Stimulated activated CD4-positive, alpha-beta T cell treated with anti-CD3 and anti-CD28 coated beads, Interleukin-4, amount 100 ng/mL, for 48 hours (primary cell): ENCODE results near the gene C14orf93.
A peak's percentile ranks its signal among the peaks of the same experiment; 100 is the strongest.

ENCODE experiments used
- DNase-seq, 2 donors: peaks; one replicate each; pipeline ENCODE4 v3.0.0-alpha.2; 2020; ENCODE audit warnings: low read depth in 2 of 2

The C14orf93 gene

DNA sequence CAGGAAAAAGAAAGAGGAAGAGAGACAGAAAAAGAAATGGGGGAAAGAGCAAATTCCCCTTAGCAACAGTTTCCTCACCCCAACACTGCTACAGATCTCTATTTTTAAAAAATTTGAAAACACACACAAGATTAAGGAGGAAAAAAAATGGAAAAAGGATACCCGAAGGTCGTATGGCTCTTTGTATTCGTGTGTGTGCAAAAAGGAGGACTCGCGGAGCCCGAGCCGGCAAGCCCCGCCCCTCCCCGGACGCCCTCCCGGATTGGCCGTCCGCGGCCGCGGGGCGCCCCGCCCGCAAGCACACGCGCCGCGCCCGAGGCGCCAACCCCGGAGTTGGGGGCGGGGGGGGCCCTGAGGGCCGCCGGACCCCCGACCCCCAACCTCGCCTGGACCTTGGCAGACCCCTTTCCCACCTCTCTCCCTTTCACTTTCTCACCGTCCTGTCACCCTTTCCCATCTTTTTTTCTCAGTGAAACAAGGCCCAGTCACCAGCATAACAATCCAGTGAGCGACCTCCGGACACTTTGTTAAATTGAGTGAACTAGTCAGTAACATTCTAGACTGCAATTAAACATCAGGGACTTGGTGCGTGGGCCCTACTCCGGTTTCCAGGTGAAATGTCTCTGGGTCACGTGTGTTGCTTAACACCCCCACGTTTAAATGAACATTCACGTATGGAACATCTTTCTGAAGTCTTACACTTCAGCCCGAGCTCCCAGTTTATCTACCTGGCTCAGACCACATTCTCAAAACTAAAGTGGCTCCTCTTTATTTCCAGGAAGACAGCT, at the start of gene C14orf93:
C14orf93 (minus strand) TSS at position 205 of the 788 bp plus-strand sequence. CDS start 11,120 bp downstream, outside the sequence.
- DNase-seq, result peak; percentile 80 to 86

DNA sequence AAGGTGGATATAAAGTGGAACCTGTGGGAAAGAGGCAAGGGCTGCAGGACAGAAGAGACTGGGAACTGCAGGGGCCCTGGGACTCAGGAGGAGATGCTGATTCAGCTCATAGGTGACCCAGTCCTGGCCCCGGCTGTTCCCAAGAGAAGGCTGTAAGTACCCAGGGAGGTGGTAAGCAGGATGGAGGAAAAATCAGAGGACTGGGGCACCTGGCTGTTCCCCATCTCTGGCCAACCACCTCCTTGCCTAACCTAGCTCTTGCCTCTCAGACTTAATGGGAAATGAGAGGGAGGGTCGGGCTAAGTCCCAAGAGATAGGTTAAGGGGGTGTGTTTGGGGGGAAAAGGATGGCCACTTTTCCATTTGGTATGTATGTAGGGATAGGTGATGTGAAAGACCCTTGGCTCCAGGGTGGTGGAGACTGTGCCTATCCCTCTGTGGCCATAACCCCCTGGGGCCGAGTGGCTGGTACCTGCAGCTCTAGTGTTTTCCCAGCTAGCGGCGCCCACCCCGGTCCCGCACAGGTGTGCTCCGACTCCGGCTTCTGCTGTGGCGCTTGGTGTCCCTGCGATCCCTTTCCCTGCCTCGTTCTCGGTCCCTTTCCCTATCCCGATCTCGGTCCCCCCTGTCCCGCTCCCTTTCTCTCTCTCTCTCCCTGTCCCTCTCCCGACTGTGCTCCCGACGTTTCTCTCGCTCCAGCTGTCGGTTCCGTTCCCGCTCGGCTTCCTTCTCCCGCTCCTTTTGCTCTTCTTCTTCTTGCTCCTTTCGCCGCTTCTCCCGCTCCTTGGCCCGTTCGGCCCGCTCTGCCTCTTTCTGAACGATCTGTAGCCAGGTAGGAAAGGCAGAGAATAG, 48.9 kb upstream of the C14orf93 start:
- DNase-seq, result no peak

DNA sequence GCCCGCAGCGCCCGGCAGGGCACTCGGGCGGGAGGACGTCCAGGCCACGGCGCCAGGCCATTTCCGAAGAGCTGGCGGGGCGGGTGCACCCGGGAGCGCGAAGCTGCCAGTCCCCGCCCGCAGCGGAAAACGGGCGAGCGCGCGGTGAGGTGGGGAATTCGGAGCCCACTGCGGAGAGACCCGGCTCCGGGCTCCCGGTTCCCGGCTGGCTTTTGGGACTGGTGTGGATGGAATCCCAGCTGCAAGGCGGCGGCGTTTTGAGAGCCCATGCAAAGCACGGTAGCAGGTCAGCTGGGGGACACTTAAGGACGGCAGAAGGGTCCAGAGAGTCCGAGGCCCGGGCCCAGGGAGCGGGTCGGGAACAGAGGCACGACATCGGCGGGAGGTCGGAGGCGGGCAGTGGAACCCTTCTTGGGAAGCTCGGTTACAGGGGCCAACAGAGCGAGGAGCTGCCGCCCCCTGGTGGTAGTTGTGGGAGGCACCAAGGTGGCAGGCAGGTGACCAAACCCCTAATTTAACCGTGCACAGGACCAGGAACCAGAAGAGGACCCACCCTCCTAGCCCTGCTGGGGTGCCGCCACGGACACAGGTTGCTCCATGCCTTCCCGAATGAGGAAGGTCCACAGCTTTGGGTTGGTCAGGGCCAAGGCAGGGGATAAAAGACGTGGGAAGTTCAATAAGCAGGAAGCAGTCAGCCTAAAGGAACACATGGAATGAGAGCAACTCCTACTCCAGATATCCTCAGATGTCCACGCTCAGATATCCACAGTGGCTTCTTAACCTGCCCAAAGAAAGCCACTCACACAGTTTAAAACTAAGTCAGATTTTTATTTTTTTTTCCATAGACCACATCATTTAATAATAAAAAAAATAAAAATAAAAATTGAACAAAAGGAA, 48.1 kb upstream of the C14orf93 start:
- peak; percentile 84 to 88 for DNase-seq

DNA sequence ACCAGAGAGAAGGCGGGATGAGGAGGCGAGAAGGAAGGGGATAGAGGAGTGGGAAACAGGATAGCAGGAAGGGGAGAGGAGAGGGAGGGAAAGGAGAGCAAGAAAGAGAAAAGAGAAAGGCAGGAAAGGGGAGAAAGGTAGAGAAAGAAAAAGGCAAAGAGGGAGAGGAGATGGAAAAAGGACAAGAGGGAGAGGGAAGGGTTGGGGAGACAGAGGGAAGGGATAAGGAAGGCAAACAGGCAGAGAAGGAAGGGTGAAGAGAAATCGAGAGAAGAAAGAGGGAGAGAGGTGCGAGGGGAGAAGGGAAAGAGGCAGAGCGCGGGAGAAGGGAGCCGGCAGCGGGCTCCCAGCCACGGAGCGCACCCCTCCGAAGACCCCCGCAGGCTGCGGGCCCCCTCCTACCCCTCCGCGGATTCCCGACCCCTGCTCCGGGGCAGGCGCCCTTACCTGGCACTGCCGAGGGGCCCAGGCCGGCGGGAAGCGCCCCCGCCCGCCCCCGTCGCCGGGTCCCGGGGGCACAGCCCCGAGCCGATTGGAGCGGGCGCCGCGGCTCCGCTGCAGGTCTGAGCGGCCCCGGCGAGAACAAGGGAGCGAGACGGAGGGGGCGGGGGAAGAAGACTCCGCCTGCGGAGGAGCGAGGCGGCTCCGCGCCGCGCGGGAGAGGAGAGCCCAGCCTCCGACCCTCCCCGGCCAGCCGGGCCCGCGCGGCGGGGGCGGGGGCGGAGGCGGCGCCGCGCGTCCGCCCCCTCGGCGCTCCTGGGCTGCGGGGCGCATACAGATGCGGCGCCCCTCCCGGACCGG, 47.2 kb upstream of the C14orf93 start, which contains the start of gene CDH24:
CDH24 (minus strand) TSS at position 565 of the 801 bp plus-strand sequence. CDS start 1,787 bp downstream, outside the sequence.
- DNase-seq, result peak; percentile 57 to 64

GRCh38 chr14:23056145-23056955, 46.4 kb upstream of the C14orf93 start:
- DNase-seq, result peak; percentile 42 to 59

GRCh38 chr14:23055621-23056144, 45.7 kb upstream of the C14orf93 start:
- no peak for DNase-seq

GRCh38 chr14:23055147-23055550, 45.2 kb upstream of the C14orf93 start:
- no peak for DNase-seq

- no peak for DNase-seq
Measured at GRCh38 chr14:23054000-23054811, 44.3 kb upstream of the C14orf93 start.

GRCh38 chr14:23053426-23053825, 43.5 kb upstream of the C14orf93 start:
- DNase-seq, result no peak

DNA sequence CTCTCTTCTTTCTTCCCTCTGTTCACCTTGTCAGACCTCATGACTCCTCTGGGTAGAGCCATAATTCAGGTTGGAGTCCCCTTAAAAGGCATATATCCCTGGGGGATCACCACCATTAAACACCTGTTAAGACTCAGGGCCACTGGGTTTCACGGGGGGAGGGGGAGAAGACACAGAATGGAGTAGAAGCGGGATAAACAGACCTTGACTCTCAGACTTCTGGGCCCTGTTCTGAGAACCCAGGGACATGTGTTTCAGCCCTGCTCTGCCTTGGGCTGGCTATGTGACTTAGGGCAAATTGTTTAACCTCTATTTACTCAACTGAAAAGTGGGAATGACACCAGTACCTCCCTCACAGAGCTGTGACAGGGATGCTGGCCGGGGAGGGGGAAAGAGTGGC, 42.7 kb upstream of the C14orf93 start:
- DNase-seq, result no peak

DNA sequence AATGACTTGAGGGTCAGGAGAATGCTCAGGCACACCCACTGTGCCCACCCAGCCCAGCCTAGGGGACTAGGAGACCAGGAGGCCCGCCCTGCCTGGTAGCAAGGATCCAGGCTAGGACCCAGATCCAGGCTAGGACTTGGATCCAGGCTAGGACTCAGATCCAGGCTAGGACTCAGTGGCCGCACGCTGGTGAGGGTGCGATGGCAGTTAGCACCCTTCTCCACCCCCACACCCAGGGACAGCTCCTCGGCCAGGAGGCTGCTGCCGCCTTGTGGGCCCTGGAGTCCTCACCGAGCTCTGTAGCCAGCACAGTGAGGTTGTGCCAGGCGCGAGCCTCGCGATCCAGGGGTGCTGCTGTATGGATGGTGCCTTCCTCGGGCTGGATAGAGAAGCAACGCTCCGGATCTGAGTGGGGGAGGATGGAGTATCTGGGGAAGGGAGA, 42.3 kb upstream of the C14orf93 start:
- DNase-seq, result no peak

GRCh38 chr14:23051141-23052057, 41.5 kb upstream of the C14orf93 start:
- DNase-seq, result no peak

- no peak for DNase-seq
Measured at GRCh38 chr14:23049011-23049410, 39.1 kb upstream of the C14orf93 start.

DNA sequence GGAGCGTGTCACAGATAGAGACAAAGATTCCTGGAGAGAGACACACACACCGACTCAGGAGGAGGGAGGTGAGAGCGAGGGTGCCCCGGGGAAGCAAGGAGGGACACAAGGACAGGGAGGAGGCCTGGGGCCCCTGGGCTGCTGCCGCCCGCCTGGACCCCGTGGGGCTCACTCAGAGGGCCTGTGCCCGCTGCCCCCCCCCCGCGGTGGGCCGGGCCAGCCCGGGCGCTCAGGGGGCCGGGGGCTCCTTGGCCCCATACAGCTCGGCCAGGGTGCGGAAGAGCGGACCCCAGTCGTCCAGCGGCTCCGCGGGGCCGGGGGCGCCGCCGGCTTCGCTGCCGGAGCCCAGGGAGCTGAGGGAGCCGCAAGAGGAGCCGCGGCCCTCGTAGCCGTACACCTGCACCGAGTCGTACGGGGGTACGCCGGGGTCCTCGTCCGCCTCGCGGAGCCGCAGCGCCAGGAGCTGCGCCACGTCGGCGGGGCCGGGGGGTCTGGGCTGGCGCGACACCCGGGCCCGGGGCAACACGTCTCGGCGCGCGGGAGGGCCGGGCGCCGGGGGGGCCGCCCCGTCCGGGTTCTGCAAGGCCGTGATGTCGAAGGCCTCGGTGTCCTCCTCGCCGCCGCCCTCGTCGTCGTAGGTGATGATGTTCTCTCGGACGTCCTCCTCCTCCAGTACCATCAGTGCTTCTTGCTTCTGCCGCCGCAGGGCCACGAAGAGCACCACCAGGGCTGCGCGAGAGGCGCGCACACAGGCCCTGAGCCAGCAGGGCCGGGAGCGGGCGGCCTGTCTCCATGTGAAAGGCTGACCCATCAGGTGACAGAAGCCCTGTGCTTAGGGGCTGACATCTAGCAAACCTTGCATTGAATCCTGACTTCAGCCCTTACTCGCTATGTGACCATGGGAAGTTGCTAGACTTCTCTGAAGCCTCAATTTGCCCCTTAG, 38.1 kb upstream of the C14orf93 start:
- DNase-seq, result no peak

- DNase-seq, result no peak
Measured at GRCh38 chr14:23047034-23047634, 37.2 kb upstream of the C14orf93 start.
